IMR-90 (cell line): ENCODE results near the gene ALKBH2. TPM values are rescaled to one million over a fixed set of nuclear protein-coding genes. Genes with fewer than 3 reads are reported as not detected.

Experiments
- CTCF ChIP-seq: conservative IDR thresholded peaks from 2 replicates; pipeline ENCODE4 v1.5.1; 2012; ENCODE audit warnings: mild to moderate bottlenecking, low read depth, low read length, improper control_type of control experiment
- ELK1 ChIP-seq: fragments of 150-350 bp; IDR thresholded peaks from 2 replicates; pipeline ENCODE4 v1.6.1; 2016; ENCODE audit warnings: low read depth, mild to moderate bottlenecking, low read length, moderate library complexity, borderline replicate concordance
- MAZ ChIP-seq: IDR thresholded peaks from 2 replicates; pipeline ENCODE4 v1.6.1; 2012; ENCODE audit warnings: low read depth, mild to moderate bottlenecking, low read length, improper control_type of control experiment, moderate library complexity, borderline replicate concordance
- MXI1 ChIP-seq: IDR thresholded peaks from 2 replicates; pipeline ENCODE4 v1.6.1; 2012; ENCODE audit warnings: low read depth, mild to moderate bottlenecking, low read length, moderate library complexity, borderline replicate concordance
- polyA plus RNA-seq, 3 experiments: library from polyadenylated mRNA; depleted of rRNA; stranded (reverse); fragments of >200 nt; gene quantifications; 2 replicates each; pipeline ENCODE4 v1.2.3, GENCODE V29; 2012; ENCODE audit warnings: low replicate concordance in 1 of 3
- total RNA-seq: library from RNA; depleted of rRNA; stranded (reverse); fragments of >200 nt; gene quantifications from 2 replicates; pipeline ENCODE4 v1.2.3, GENCODE V29; 2012

The ALKBH2 gene
- total and polyA plus RNA-seq, 2 of the 4 experiments (the other 2 are of a cell fraction) = 14.9 to 17.8 TPM

GRCh38 chr12:109093022-109093918, at the start of gene ALKBH2 (continued):
- TF ChIP-seq CTCF (peak; percentile 99), ELK1 (no peak), MAZ (0 out of 2 replicates have a peak, but pooled peaks have one; percentile 55), MXI1 (peak; percentile 90)
